DMS53 treated with DMSO at 0.1 percent for 48 hours (cell line): Measurements from ENCODE around the gene XYLB.
"Not testable (repeated sequence)": the region's sequence is repeated elsewhere in the genome, so short reads cannot be mapped to it uniquely, and the experiment has no call there.

Experiments
- DNase-seq: peaks from one replicate; lab custom pipeline; 2025; ENCODE audit not compliant: unreplicated experiment; lab: John Stamatoyannopoulos, UW

XYLB gene

GRCh38 chr3:38320638-38321037 lies 25.9 kb upstream of the XYLB start:
- not testable (repeated sequence) for DNase-seq

- no peak for DNase-seq
Measured at GRCh38 chr3:38323060-38323459, 23.5 kb upstream of the XYLB start.

GRCh38 chr3:38325256-38325655 lies 21.3 kb upstream of the XYLB start:
- DNase-seq = no peak

GRCh38 chr3:38327335-38328009 lies 19.1 kb upstream of the XYLB start:
- no peak for DNase-seq

- DNase-seq = no peak
Measured at GRCh38 chr3:38331257-38332022, 15.1 kb upstream of the XYLB start.

- DNase-seq = no peak
Measured at GRCh38 chr3:38332201-38332600, 14.4 kb upstream of the XYLB start.

- DNase-seq = no peak
Measured at GRCh38 chr3:38334142-38335055, 12.2 kb upstream of the XYLB start.

- no peak for DNase-seq
Measured at GRCh38 chr3:38335263-38335662, 11.3 kb upstream of the XYLB start.

- no peak for DNase-seq
Measured at GRCh38 chr3:38337703-38338102, 8.9 kb upstream of the XYLB start.

GRCh38 chr3:38343797-38344594 lies 2.6 kb upstream of the XYLB start:
- DNase-seq = no peak

- no peak for DNase-seq
Measured at GRCh38 chr3:38345879-38346586, 552 bp upstream of the XYLB start.

- no peak for DNase-seq
Measured at GRCh38 chr3:38347421-38348200, 1.0 kb downstream of the XYLB start.

- DNase-seq = no peak
Measured at GRCh38 chr3:38348903-38349302, 2.3 kb downstream of the XYLB start.

GRCh38 chr3:38349684-38350359 lies 3.2 kb downstream of the XYLB start:
- no peak for DNase-seq

GRCh38 chr3:38353151-38353550 lies 6.6 kb downstream of the XYLB start:
- DNase-seq = no peak

- no peak for DNase-seq
Measured at GRCh38 chr3:38354588-38355330, 8.2 kb downstream of the XYLB start.

GRCh38 chr3:38359038-38359437 lies 12.5 kb downstream of the XYLB start:
- no peak for DNase-seq

GRCh38 chr3:38360345-38360744 lies 13.8 kb downstream of the XYLB start:
- DNase-seq = no peak
